SK-N-SH treated with all-trans-retinoic acid at 6 μM for 48 hours (cell line): ENCODE data around the gene ARVCF.

ENCODE experiments used
- GLIS3 ChIP-seq: fragments of 250-450 bp; sonication (Bioruptor Pico); IDR thresholded peaks from 2 replicates; pipeline ENCODE4 v1.5.0; 2020; ENCODE audit warnings: mild to moderate bottlenecking, moderate library complexity
- OSR1 ChIP-seq: fragments of 250-450 bp; sonication (Bioruptor Pico); IDR thresholded peaks from 2 replicates; pipeline ENCODE4 v1.8.0; 2022; ENCODE audit warnings: moderate library complexity, mild to moderate bottlenecking, inconsistent platforms
- PATZ1 ChIP-seq: fragments of 250-450 bp; sonication (Bioruptor Pico); IDR thresholded peaks from 2 replicates; pipeline ENCODE4 v1.8.0; 2020; ENCODE audit warnings: mild to moderate bottlenecking, moderate library complexity, borderline replicate concordance
- PPARA ChIP-seq: fragments of 250-450 bp; sonication (Bioruptor Pico); IDR thresholded peaks from 2 replicates; pipeline ENCODE4 v1.5.0; 2020; ENCODE audit warnings: mild to moderate bottlenecking, borderline replicate concordance
- RARB ChIP-seq: fragments of 250-450 bp; sonication (Bioruptor Pico); IDR thresholded peaks from 2 replicates; pipeline ENCODE4 v1.8.0; 2021; ENCODE audit warnings: mild to moderate bottlenecking, moderate library complexity
- TCF4 ChIP-seq: fragments of 250-450 bp; sonication (Bioruptor Pico); IDR thresholded peaks from 2 replicates; pipeline ENCODE4 v1.8.0; 2021; ENCODE audit warnings: mild to moderate bottlenecking, moderate library complexity, borderline replicate concordance
- TOX ChIP-seq: fragments of 250-450 bp; sonication (Bioruptor Pico); IDR thresholded peaks from 2 replicates; pipeline ENCODE4 v1.8.0; 2021; ENCODE audit warnings: mild to moderate bottlenecking, moderate library complexity, borderline replicate concordance
- ZFP3 ChIP-seq: fragments of 250-450 bp; sonication (Bioruptor Pico); IDR thresholded peaks from 2 replicates; pipeline ENCODE4 v1.5.0; 2020; ENCODE audit warnings: mild to moderate bottlenecking, moderate library complexity
- ZNF565 ChIP-seq: fragments of 450-650 bp; formaldehyde crosslinking; conservative IDR thresholded peaks from 2 replicates; pipeline ENCODE4 v1.5.0; 2020; ENCODE audit warnings: low read depth, mild to moderate bottlenecking, moderate library complexity
- ZNF70 ChIP-seq: fragments of 450-650 bp; formaldehyde crosslinking; IDR thresholded peaks from 2 replicates; pipeline ENCODE4 v1.5.0; 2020; ENCODE audit warnings: mild to moderate bottlenecking, moderate library complexity
- TF ChIP-seq, protein P1 (sequence below): fragments of 250-450 bp; sonication (Bioruptor Pico); IDR thresholded peaks from 2 replicates; pipeline ENCODE4 v1.5.1; 2021; ENCODE audit warnings: mild to moderate bottlenecking, moderate library complexity

DNA sequence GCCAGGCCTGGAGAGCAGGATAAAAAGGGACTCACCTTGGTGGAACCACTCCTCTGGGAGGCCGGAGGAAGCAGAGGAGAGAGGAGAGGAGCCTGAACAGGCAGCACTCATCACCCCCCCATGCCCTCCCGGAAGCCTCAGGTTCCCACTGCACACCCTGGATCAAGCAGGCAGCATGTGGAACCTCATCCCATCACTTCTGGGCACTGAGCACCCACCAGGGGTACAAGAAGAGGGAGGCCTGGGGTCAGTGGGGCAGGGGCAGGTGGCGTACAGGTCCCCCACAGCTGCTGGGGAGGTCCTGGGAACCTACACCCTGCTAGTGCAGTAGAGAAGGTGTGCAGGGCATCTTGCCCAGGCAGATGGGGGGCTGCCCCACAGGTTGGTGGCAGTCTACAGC lies 40.0 kb downstream of the ARVCF start:
- TF ChIP-seq GLIS3: no peak
- no peak for TF ChIP-seq PATZ1 (CRISPR knock-in tag)
- TF ChIP-seq PPARA (CRISPR knock-in tag): no peak
- no peak for TF ChIP-seq TCF4
- no peak for TF ChIP-seq ZNF565 (CRISPR knock-in tag)
- no peak for TF ChIP-seq ZFP3 (CRISPR knock-in tag)
- TF ChIP-seq, protein P1, sequence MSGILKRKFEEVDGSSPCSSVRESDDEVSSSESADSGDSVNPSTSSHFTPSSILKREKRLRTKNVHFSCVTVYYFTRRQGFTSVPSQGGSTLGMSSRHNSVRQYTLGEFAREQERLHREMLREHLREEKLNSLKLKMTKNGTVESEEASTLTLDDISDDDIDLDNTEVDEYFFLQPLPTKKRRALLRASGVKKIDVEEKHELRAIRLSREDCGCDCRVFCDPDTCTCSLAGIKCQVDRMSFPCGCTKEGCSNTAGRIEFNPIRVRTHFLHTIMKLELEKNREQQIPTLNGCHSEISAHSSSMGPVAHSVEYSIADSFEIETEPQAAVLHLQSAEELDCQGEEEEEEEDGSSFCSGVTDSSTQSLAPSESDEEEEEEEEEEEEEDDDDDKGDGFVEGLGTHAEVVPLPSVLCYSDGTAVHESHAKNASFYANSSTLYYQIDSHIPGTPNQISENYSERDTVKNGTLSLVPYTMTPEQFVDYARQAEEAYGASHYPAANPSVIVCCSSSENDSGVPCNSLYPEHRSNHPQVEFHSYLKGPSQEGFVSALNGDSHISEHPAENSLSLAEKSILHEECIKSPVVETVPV (CRISPR knock-in tag): no peak
- no peak for TF ChIP-seq ZNF70
- TF ChIP-seq RARB (CRISPR knock-in tag): no peak
- no peak for TF ChIP-seq OSR1 (CRISPR knock-in tag)
- no peak for TF ChIP-seq TOX
